MM.1S (cell line): ENCODE results near the gene FER.
"Not testable (repeated sequence)": the region's sequence is repeated elsewhere in the genome, so short reads cannot be mapped to it uniquely, and the experiment has no call there.

Experiments
- CTCF ChIP-seq: fragments of 300-600 bp; sonication (generic); IDR thresholded peaks from 2 replicates; pipeline ENCODE4 v1.5.1; 2016; ENCODE audit warnings: antibody characterized with exemption, low read length, mixed read lengths
- EZH2 ChIP-seq: fragments of 300-600 bp; sonication (generic); optimal IDR thresholded peaks from 2 replicates; pipeline ENCODE3; 2017; ENCODE audit warnings: low read depth, mild to moderate bottlenecking, antibody characterized with exemption, low read length, mixed read lengths
- EZH2phosphoT487 ChIP-seq: fragments of 300-600 bp; sonication (generic); IDR thresholded peaks from 2 replicates; pipeline ENCODE4 v1.6.1; 2018; ENCODE audit warnings: antibody characterized with exemption, low read length

GRCh38 chr5:108700388-108700787 is 47.3 kb upstream of the FER start:
- TF ChIP-seq CTCF, EZH2, EZH2phosphoT487: not testable (repeated sequence)
